H9 (cell line): ENCODE results near the gene KAZN. TPM values are rescaled to one million over a fixed set of nuclear protein-coding genes. Genes with fewer than 3 reads are reported as not detected.
A peak's percentile ranks its signal among the peaks of the same experiment; 100 is the strongest.

Source experiments
- DNase-seq: peaks from one replicate; pipeline ENCODE4 v3.0.0-alpha.2; 2017
- H2AFZ ChIP-seq: one replicate; pipeline ENCODE4 v1.6.1; 2013; ENCODE audit warnings: mild to moderate bottlenecking, low read length, control low read depth, moderate library complexity
- H2AK5ac ChIP-seq: 2 replicates; pipeline ENCODE4 v1.6.1; 2013; ENCODE audit warnings: low read length, control low read depth, mixed read lengths; ENCODE audit not compliant: insufficient read length
- H2BK120ac ChIP-seq: one replicate; pipeline ENCODE4 v1.6.1; 2013; ENCODE audit warnings: low read depth, mild to moderate bottlenecking, low read length, control low read depth, inconsistent platforms; ENCODE audit not compliant: poor library complexity, severe bottlenecking
- H2BK12ac ChIP-seq: 2 replicates; pipeline ENCODE4 v1.6.1; 2013; ENCODE audit warnings: low read length, control low read depth, mixed read lengths, low read depth; ENCODE audit not compliant: insufficient read length
- H2BK15ac ChIP-seq: 2 replicates; pipeline ENCODE4 v1.6.1; 2013; ENCODE audit warnings: low read depth, low read length, control low read depth
- H2BK20ac ChIP-seq: one replicate; pipeline ENCODE4 v1.6.1; 2013; ENCODE audit warnings: low read depth, mild to moderate bottlenecking, low read length, control low read depth, inconsistent platforms; ENCODE audit not compliant: poor library complexity, severe bottlenecking
- H2BK5ac ChIP-seq: 2 replicates; pipeline ENCODE4 v1.6.1; 2013; ENCODE audit warnings: low read length, control low read depth, mixed read lengths; ENCODE audit not compliant: insufficient read length
- H3K14ac ChIP-seq: 2 replicates; pipeline ENCODE4 v1.6.1; 2013; ENCODE audit warnings: low read length, control low read depth; ENCODE audit not compliant: insufficient read depth
- H3K18ac ChIP-seq: 2 replicates; pipeline ENCODE4 v1.6.1; 2013; ENCODE audit warnings: low read depth, mild to moderate bottlenecking, mixed read lengths, low read length, control low read depth; ENCODE audit not compliant: insufficient read length
- H3K23ac ChIP-seq: 2 replicates; pipeline ENCODE4 v1.6.1; 2013; ENCODE audit warnings: low read length, control low read depth, mixed read lengths, low read depth; ENCODE audit not compliant: insufficient read length
- H3K23me2 ChIP-seq: 2 replicates; pipeline ENCODE4 v1.6.1; 2013; ENCODE audit warnings: low read depth, mild to moderate bottlenecking, mixed read lengths, low read length, control low read depth; ENCODE audit not compliant: insufficient read length, poor library complexity, severe bottlenecking
- H3K27ac ChIP-seq: 2 replicates; pipeline ENCODE4 v1.5.1; 2013; ENCODE audit warnings: low read length, control low read depth, mixed read lengths, low read depth; ENCODE audit not compliant: insufficient read length
- H3K27me3 ChIP-seq: 2 replicates; pipeline ENCODE4 v1.6.1; 2013; ENCODE audit warnings: low read length, control low read depth, inconsistent platforms; ENCODE audit not compliant: insufficient read depth
- H3K4ac ChIP-seq: 2 replicates; pipeline ENCODE4 v1.6.1; 2013; ENCODE audit warnings: low read depth, mild to moderate bottlenecking, control low read depth, inconsistent platforms, low read length, moderate library complexity
- H3K4me1 ChIP-seq: 2 replicates; pipeline ENCODE4 v1.6.1; 2013; ENCODE audit warnings: low read length, control low read depth, inconsistent platforms; ENCODE audit not compliant: insufficient read depth
- H3K4me2 ChIP-seq: 2 replicates; pipeline ENCODE4 v1.6.1; 2013; ENCODE audit warnings: low read length, control low read depth, mixed read lengths; ENCODE audit not compliant: insufficient read length, insufficient read depth
- H3K56ac ChIP-seq: 2 replicates; pipeline ENCODE4 v1.6.1; 2013; ENCODE audit warnings: low read depth, mild to moderate bottlenecking, mixed read lengths, low read length, control low read depth; ENCODE audit not compliant: insufficient read length
- H3K79me1 ChIP-seq: 2 replicates; pipeline ENCODE4 v1.6.1; 2013; ENCODE audit warnings: low read depth, mild to moderate bottlenecking, moderate library complexity, low read length, control low read depth, inconsistent platforms; ENCODE audit not compliant: insufficient read depth, poor library complexity, severe bottlenecking
- H3K79me2 ChIP-seq: 2 replicates; pipeline ENCODE4 v1.6.1; 2013; ENCODE audit warnings: low read length, control low read depth, inconsistent platforms; ENCODE audit not compliant: insufficient read depth
- H3K9ac ChIP-seq: 2 replicates; pipeline ENCODE4 v1.6.1; 2013; ENCODE audit warnings: low read length, control low read depth, mixed read lengths; ENCODE audit not compliant: insufficient read length; ENCODE audit errors: extremely low read depth
- H3K9me3 ChIP-seq: one replicate; pipeline ENCODE4 v1.6.1; 2013; ENCODE audit warnings: low read depth, low read length, inconsistent platforms; ENCODE audit not compliant: control insufficient read depth
- H3T11ph ChIP-seq: one replicate; pipeline ENCODE4 v1.6.1; 2013; ENCODE audit warnings: mild to moderate bottlenecking, low read length, control low read depth, inconsistent platforms
- H4K20me1 ChIP-seq: one replicate; pipeline ENCODE4 v1.6.1; 2013; ENCODE audit not compliant: control insufficient read depth, insufficient read length, insufficient read depth
- H4K5ac ChIP-seq: 2 replicates; pipeline ENCODE4 v1.6.1; 2013; ENCODE audit warnings: low read depth, mild to moderate bottlenecking, mixed read lengths, low read length, control low read depth; ENCODE audit not compliant: insufficient read length
- H4K8ac ChIP-seq: replicated peaks from 2 replicates; pipeline ENCODE4 v1.6.1; 2013; ENCODE audit warnings: low read length, control low read depth, mixed read lengths, low read depth; ENCODE audit not compliant: insufficient read length
- H4K91ac ChIP-seq: 2 replicates; pipeline ENCODE4 v1.6.1; 2013; ENCODE audit warnings: low read depth, mild to moderate bottlenecking, moderate library complexity, mixed read lengths, low read length, control low read depth; ENCODE audit not compliant: insufficient read length
- H3K27ac Mint-ChIP-seq, 3 experiments: 2 replicates in 2 of 3; 3 replicates in 1 of 3; pipeline ENCODE4 v1.8.0; 2020 to 2021; ENCODE audit warnings: mixed read lengths in 3 of 3, mild to moderate bottlenecking in 1 of 3, moderate library complexity in 1 of 3
- H3K27me3 Mint-ChIP-seq: 2 replicates; pipeline ENCODE4 v1.8.0; 2021; ENCODE audit warnings: low read depth, mild to moderate bottlenecking, moderate library complexity, mixed read lengths
- H3K36me3 Mint-ChIP-seq, 3 experiments: 2 replicates in 2 of 3; 3 replicates in 1 of 3; pipeline ENCODE4 v1.8.0; 2020 to 2021; ENCODE audit warnings: low read depth in 3 of 3, mixed read lengths in 3 of 3; ENCODE audit not compliant: insufficient read depth in 1 of 3
- H3K4me1 Mint-ChIP-seq, 2 experiments: 2 replicates each; pipeline ENCODE4 v1.8.0; 2020; ENCODE audit warnings: mixed read lengths in 2 of 2
- H3K4me3 Mint-ChIP-seq, 2 experiments: 2 replicates in 1 of 2; 3 replicates in 1 of 2; pipeline ENCODE4 v1.8.0; 2020 to 2021; ENCODE audit warnings: mild to moderate bottlenecking in 2 of 2, mixed read lengths in 2 of 2, moderate library complexity in 1 of 2
- H3K9me3 Mint-ChIP-seq, 2 experiments: 2 replicates in 1 of 2; 3 replicates in 1 of 2; pipeline ENCODE4 v1.8.0; 2020; ENCODE audit warnings: mild to moderate bottlenecking in 2 of 2, mixed read lengths in 2 of 2, moderate library complexity in 1 of 2
- CTCF ChIP-seq: fragments of 200-600 bp; sonication (generic); conservative IDR thresholded peaks from 3 replicates; pipeline ENCODE4 v1.8.0; 2021; ENCODE audit warnings: antibody characterized with exemption, mild to moderate bottlenecking
- WGBS: extraction: QIAGEN DNeasy Blood & Tissue Kit; methylation state at CpG from one replicate; pipeline ENCODE4 v1.1.7; 2013; ENCODE audit warnings: missing lambda C conversion rate, low lambda C conversion rate, mixed read lengths; ENCODE audit not compliant: insufficient read length; ENCODE audit errors: extremely low coverage; 5-methylcytosine and 5-hydroxymethylcytosine counted together
- total RNA-seq: library from RNA; stranded (reverse); gene quantifications from 2 replicates; pipeline ENCODE4 v1.2.1, GENCODE V29; 2021

KAZN gene
- total RNA-seq, 1 experiment from 2014 or later = 7.6 TPM

GRCh38 chr1:14955976-14956375 is 357.5 kb downstream of the KAZN start:
- Histone ChIP-seq H3K27me3 (no peaks in the 10 kb centered on the region), H2BK5ac (no peak overlapping the region), H3K56ac (no peak overlapping the region), H3K79me2 (no peaks in the 10 kb centered on the region), H3K27ac (no peak overlapping the region), H2AFZ (no peak overlapping the region), H3K23me2 (no peaks in the 10 kb centered on the region), H3K4ac (no peak overlapping the region), H3K79me1 (no peaks in the 10 kb centered on the region), H3K18ac (no peak overlapping the region), H4K91ac (no peak overlapping the region), H3T11ph (no peak overlapping the region), H2AK5ac (no peak overlapping the region), H3K4me2 (no peak overlapping the region), H4K20me1 (no peaks in the 10 kb centered on the region), H3K14ac (no peak overlapping the region), H3K23ac (no peak overlapping the region), H4K8ac (no peak overlapping the region), H2BK120ac (no peak overlapping the region), H3K9me3 (no peaks in the 10 kb centered on the region), H2BK20ac (no peak overlapping the region), H3K4me1 (no peaks in the 10 kb centered on the region), H4K5ac (no peak overlapping the region), H2BK12ac (no peak overlapping the region), H3K9ac (no peak overlapping the region), H2BK15ac (no peak overlapping the region)
- WGBS = no CpG with 5 or more reads among the region's 4 CpGs
- no peak for TF ChIP-seq CTCF
- H3K9me3 Mint-ChIP-seq = peaks cover 0 to 2% of the 10 kb centered on the region in 2 experiments; a peak in 4 of 5 replicates
- H3K4me3 Mint-ChIP-seq = no peak overlapping the region
- peak overlapping the region in 1 of 3 experiments; percentile 87; a peak in 1 of 7 replicates for H3K27ac Mint-ChIP-seq
- DNase-seq = no peak
- H3K4me1 Mint-ChIP-seq = peaks cover 0 to 16% of the 10 kb centered on the region in 2 experiments; a peak in 2 of 4 replicates
- H3K36me3 Mint-ChIP-seq = peaks cover 0 to 3% (median under 1%) of the 10 kb centered on the region in 3 experiments; a peak in 4 of 7 replicates
- H3K27me3 Mint-ChIP-seq = no peaks in the 10 kb centered on the region
